Measurements from ENCODE around the gene KCNQ1. TPM values are rescaled to one million over a fixed set of nuclear protein-coding genes. Genes with fewer than 3 reads are reported as not detected.

KCNQ1 gene
- total RNA-seq, 4 donors from 2014 or later, result 2.6 to 12.7 (median 4.9) TPM

- Histone ChIP-seq H3K27ac (no peak overlapping the region), H3K4me1 (no peaks in the 10 kb centered on the region), H3K27me3 (no peaks in the 10 kb centered on the region), H3K4me3 (no peak overlapping the region), H3K36me3 (no peaks in the 10 kb centered on the region), H3K9me3 (no peaks in the 10 kb centered on the region)
- WGBS, 2 donors (ENCODE audit: low coverage in 1 of 2), result 83 to 88% methylated on average over 1 to 12 of the region's 14 CpGs
- no peak for ATAC-seq
- TF ChIP-seq EP300 (IDR thresholded peaks at IDR 0.05), result no peak
Measured at GRCh38 chr11:2843551-2843950, 398.7 kb downstream of the KCNQ1 start.

- 85 to 92% methylated on average over 3 to 4 of the region's 19 CpGs for WGBS, 2 donors (ENCODE audit: low coverage in 1 of 2)
- no peak for TF ChIP-seq POLR2A (IDR thresholded peaks at IDR 0.05)
- TF ChIP-seq CTCF (IDR thresholded peaks at IDR 0.05), result no peak
- no peak for TF ChIP-seq EP300 (IDR thresholded peaks at IDR 0.05)
- no peak for TF ChIP-seq POLR2AphosphoS5 (IDR thresholded peaks at IDR 0.05)
- no peak for ATAC-seq
- no peak overlapping the region for H3K27ac ChIP-seq
- no peak overlapping the region for H3K4me3 ChIP-seq
- no peaks in the 10 kb centered on the region for H3K9me3 ChIP-seq
- H3K4me1 ChIP-seq, result no peaks in the 10 kb centered on the region
- H3K36me3 ChIP-seq, result no peaks in the 10 kb centered on the region
- H3K27me3 ChIP-seq, result no peaks in the 10 kb centered on the region
Measured at GRCh38 chr11:2844116-2844842, 399.5 kb downstream of the KCNQ1 start.

DNA sequence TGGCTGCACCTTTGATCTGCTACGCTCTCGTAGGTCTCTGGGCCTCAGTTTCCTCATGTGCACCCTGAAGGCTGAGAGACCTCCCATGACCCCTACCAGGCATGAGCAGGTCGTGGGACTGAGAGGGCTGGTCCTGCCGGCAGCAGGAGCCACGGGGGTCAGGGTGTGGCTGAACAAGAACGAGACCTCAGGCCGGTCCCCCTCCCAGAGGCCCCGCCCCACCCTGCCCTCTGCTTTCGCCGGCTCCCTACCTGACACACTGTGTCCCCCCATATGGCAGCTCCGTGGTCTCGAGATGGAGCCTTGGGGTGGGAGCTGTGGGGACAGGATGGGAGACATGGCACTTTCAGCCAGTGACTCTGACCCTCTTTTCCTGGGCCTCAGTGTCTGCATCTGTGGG lies 400.2 kb downstream of the KCNQ1 start:
- Histone ChIP-seq H3K9me3 (no peaks in the 10 kb centered on the region), H3K27me3 (no peaks in the 10 kb centered on the region), H3K4me3 (no peak overlapping the region), H3K4me1 (no peaks in the 10 kb centered on the region), H3K27ac (no peak overlapping the region), H3K36me3 (no peaks in the 10 kb centered on the region)
- ATAC-seq, result no peak
- no peak for TF ChIP-seq POLR2A (IDR thresholded peaks at IDR 0.05)
- no peak for TF ChIP-seq EP300 (IDR thresholded peaks at IDR 0.05)
- TF ChIP-seq POLR2AphosphoS5 (IDR thresholded peaks at IDR 0.05), result no peak
- TF ChIP-seq CTCF (IDR thresholded peaks at IDR 0.05), result no peak
- no CpG with 5 or more reads among the region's 12 CpGs for WGBS, 2 donors (ENCODE audit: low coverage in 1 of 2)

DNA sequence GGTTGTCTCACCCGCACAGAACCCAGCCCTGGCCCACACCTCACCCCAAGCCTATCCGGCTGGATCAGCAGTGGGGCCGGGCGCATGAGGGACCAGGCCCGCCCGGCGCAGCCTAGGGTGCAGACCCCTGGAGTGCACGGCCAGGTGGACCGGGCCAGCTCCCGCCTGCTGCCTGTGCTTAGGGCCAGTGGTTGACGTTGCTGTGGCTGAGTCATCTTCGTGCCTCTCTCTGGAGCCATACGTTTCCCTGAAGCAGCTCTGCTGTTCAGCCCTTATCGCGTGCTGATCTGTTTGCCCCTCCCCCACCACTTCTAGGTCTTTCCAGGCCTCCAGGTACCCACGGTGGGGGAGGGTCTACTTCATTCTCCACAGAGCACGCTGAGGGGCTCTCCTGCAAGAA lies 401.2 kb downstream of the KCNQ1 start:
- no peaks in the 10 kb centered on the region for H3K9me3 ChIP-seq
- WGBS, 2 donors (ENCODE audit: low coverage in 1 of 2), result 78% methylated on average over 5 of the region's 17 CpGs; no CpG with 5 or more reads in 1 of the 2 donors
- H3K36me3 ChIP-seq, result no peaks in the 10 kb centered on the region
- H3K27me3 ChIP-seq, result no peaks in the 10 kb centered on the region
- no peak overlapping the region for H3K27ac ChIP-seq
- no peak for ATAC-seq
- no peaks in the 10 kb centered on the region for H3K4me1 ChIP-seq
- no peak overlapping the region for H3K4me3 ChIP-seq
- TF ChIP-seq CTCF (IDR thresholded peaks at IDR 0.05) (no peak), EP300 (IDR thresholded peaks at IDR 0.05) (no peak), POLR2A (IDR thresholded peaks at IDR 0.05) (no peak), POLR2AphosphoS5 (IDR thresholded peaks at IDR 0.05) (no peak)

DNA sequence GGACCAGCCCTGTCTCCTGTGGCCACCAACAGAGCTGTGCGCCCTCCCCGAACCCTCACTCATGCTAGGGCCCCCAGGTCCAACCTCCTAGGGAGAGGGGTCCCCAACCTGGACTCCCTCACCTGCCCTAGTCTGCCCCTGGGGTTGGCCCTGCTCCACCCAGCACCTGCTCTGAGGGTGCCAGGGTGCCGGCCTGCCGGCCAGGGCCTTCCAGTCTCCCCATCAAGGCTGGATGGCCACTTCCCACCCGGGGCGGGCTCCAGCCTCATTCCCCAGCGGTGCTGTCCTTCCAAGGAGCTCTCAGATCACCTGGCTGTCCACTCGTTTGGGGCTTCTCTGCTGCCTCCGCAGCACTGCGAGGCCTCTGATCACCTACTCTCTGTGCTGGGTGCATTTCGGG lies 401.7 kb downstream of the KCNQ1 start:
- no peak for TF ChIP-seq POLR2AphosphoS5 (IDR thresholded peaks at IDR 0.05)
- no peak for TF ChIP-seq POLR2A (IDR thresholded peaks at IDR 0.05)
- no peak for TF ChIP-seq EP300 (IDR thresholded peaks at IDR 0.05)
- no peak for TF ChIP-seq CTCF (IDR thresholded peaks at IDR 0.05)
- no peak overlapping the region for H3K27ac ChIP-seq
- no peak for ATAC-seq
- H3K36me3 ChIP-seq, result no peaks in the 10 kb centered on the region
- H3K4me1 ChIP-seq, result no peaks in the 10 kb centered on the region
- H3K27me3 ChIP-seq, result no peaks in the 10 kb centered on the region
- no peak overlapping the region for H3K4me3 ChIP-seq
- H3K9me3 ChIP-seq, result no peaks in the 10 kb centered on the region
- 86 to 100% methylated on average over 1 to 2 of the region's 11 CpGs for WGBS, 2 donors (ENCODE audit: low coverage in 1 of 2)

Data from gastroesophageal sphincter (tissue), 4 donors.